BLaER1 (cell line): Measurements from ENCODE around the gene IRF6.

Experiments used
- H3K27ac ChIP-seq: shearing (Covaris generic); formaldehyde crosslinking; 2 replicates; pipeline ENCODE4 v1.8.1; 2022
- H3K27me3 ChIP-seq: shearing (Covaris generic); formaldehyde crosslinking; 2 replicates; pipeline ENCODE4 v1.8.1; 2022
- H3K36me3 ChIP-seq: shearing (Covaris generic); formaldehyde crosslinking; 2 replicates; pipeline ENCODE4 v1.8.1; 2022
- H3K4me1 ChIP-seq: shearing (Covaris generic); formaldehyde crosslinking; 2 replicates; pipeline ENCODE4 v1.8.1; 2022
- H3K4me2 ChIP-seq: shearing (Covaris generic); formaldehyde crosslinking; 2 replicates; pipeline ENCODE4 v1.8.1; 2022
- H3K4me3 ChIP-seq: shearing (Covaris generic); formaldehyde crosslinking; 2 replicates; pipeline ENCODE4 v1.8.1; 2022
- H3K9ac ChIP-seq: shearing (Covaris generic); formaldehyde crosslinking; 2 replicates; pipeline ENCODE4 v1.8.1; 2022
- H3K9me3 ChIP-seq: shearing (Covaris generic); formaldehyde crosslinking; 2 replicates; pipeline ENCODE4 v1.8.1; 2022
- H4K20me1 ChIP-seq: shearing (Covaris generic); formaldehyde crosslinking; 2 replicates; pipeline ENCODE4 v1.8.1; 2022
- Cebpa-rat ChIP-seq: shearing (Covaris generic); IDR thresholded peaks from 2 replicates; pipeline ENCODE4 v1.8.1; 2022

IRF6 gene

DNA sequence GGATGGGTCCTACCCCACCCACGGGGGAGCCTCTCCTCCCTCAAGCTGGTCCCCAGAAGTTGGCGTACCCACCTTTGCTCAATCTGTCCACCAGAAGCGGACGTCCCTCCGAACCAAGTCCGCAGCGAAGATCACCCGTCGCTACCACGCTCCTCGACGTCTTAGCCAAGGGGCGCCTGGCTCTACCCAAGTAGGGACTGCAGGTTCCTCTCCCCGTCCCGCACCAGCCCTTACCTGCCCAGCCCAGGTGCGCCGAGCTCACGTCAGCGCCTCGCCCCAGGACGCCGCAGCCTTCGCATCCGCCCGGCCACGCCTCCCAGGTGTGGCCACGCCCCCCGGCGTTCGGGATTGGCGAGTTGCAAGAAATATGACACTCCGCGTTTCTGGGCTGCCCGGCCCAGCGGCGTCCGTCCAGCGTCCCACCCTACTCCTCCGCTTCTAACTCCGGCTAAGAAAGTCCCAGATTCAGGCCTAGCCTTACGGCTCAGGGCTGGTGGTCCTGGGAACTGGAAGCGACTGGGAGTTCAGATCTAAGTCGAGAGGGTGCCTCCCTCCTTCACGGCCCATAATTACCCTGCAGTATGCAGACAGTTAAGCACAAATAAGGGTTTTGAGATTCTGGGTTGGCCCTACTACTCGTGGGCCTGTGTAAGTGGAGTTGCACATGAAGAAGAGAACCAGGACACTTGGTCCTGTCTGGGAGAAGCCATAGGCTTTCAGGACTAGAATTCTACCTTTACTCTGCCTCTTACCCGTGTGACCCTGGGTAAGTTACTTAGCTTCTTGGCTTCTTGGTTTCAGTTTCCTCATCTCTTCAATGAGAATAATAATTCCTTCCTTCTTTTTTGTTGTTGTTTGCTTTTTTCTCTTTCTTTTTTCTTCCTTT lies at the start of gene IRF6:
Gene IRF6 (minus strand): TSS at position 268 of the 886 bp plus-strand sequence. CDS start 4,729 bp downstream, outside the sequence.
- H3K4me2 ChIP-seq, result no peak within 1 kb of the TSS
- H3K27ac ChIP-seq, result no peak within 1 kb of the TSS
- no peaks in the 10 kb centered on the region for H3K27me3 ChIP-seq
- no peaks in the 10 kb centered on the region for H3K36me3 ChIP-seq
- H3K4me3 ChIP-seq, result no peak within 1 kb of the TSS
- no peak for TF ChIP-seq Cebpa-rat
- H3K4me1 ChIP-seq, result no peaks in the 10 kb centered on the region
- no peak within 1 kb of the TSS for H3K9ac ChIP-seq
- H4K20me1 ChIP-seq, result no peaks in the 10 kb centered on the region
- H3K9me3 ChIP-seq, result no peaks in the 10 kb centered on the region

DNA sequence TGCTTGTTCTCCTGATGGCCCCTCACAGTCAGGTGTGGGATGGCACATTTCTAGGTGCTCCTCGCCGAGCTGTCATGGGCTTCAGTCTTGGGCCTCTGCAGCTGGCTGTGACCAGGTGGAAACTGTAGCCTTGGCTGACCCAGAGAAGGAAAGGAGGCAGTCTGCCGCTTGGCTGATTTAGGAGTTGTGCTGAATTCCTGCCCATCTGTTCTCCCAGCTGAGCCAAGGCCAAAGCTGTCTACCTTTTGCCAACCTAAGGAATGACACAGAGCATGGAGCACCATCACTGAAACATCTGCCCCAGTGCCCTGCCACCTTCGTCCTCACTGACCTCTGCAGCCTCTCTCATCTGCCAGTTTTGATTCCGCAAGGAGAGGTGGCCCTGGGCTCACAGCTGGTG lies 49.7 kb upstream of the IRF6 start:
- Histone ChIP-seq H3K27me3 (no peaks in the 10 kb centered on the region), H3K4me2 (peak overlapping the region; percentile 38), H4K20me1 (no peaks in the 10 kb centered on the region), H3K4me1 (peaks cover 40% of the 10 kb centered on the region), H3K9ac (no peak overlapping the region), H3K9me3 (peaks cover 13% of the 10 kb centered on the region), H3K27ac (no peak overlapping the region), H3K4me3 (no peak overlapping the region), H3K36me3 (peaks cover 50% of the 10 kb centered on the region)
- no peak for TF ChIP-seq Cebpa-rat

DNA sequence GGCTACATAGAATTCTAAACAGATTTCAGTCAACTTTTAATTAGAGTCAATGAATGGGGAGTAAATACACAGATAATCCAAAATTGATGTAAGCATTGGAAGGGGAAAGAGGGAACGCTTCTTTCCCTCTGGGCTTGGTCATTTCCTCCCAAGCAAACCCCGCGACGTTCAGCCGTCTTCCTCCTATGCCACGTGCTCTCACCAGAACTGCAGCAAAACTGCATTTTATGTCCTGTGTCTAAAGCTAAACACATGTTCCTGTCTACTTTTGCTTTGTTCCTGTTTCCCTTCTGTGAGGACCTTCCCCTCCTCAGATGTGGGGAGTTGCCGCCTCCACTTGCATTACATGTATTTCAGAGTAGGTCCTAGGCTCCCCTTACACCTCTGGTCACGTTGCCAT lies 49.1 kb upstream of the IRF6 start:
- Histone ChIP-seq H4K20me1 (no peaks in the 10 kb centered on the region), H3K27ac (0 out of 2 replicates have a peak overlapping the region, but pooled peaks have one; percentile 19), H3K9ac (no peak overlapping the region), H3K9me3 (peaks cover 13% of the 10 kb centered on the region), H3K4me2 (peak overlapping the region; percentile 38), H3K4me1 (peaks cover 46% of the 10 kb centered on the region), H3K4me3 (no peak overlapping the region), H3K27me3 (no peaks in the 10 kb centered on the region), H3K36me3 (peaks cover 50% of the 10 kb centered on the region)
- TF ChIP-seq Cebpa-rat, result no peak

DNA sequence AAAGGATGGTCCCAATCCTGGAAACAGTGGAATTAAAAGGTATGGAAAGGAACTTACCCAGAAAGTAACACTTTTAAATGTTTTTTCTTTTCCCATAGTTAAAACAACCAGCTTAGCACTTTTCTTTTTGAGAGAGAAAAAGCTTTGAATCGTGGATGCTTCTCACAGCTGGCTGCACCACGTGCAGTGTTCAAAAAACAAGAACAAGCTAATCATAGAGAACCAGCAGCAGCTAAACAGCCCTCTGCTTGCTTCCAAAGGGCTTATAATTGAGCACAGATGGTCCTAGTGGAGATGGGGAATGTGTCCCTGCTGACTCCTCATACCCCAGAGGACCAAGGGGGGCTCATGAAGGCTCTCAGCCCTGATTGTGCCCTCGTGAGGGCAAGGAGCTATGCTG lies 48.3 kb upstream of the IRF6 start:
- Histone ChIP-seq H3K27ac (0 out of 2 replicates have a peak overlapping the region, but pooled peaks have one; percentile 19), H3K4me3 (no peak overlapping the region), H3K36me3 (peaks cover 52% of the 10 kb centered on the region), H3K9ac (no peak overlapping the region), H3K9me3 (peaks cover 13% of the 10 kb centered on the region), H4K20me1 (no peaks in the 10 kb centered on the region), H3K4me2 (peak overlapping the region; percentile 38), H3K4me1 (peaks cover 54% of the 10 kb centered on the region), H3K27me3 (no peaks in the 10 kb centered on the region)
- TF ChIP-seq Cebpa-rat, result no peak

DNA sequence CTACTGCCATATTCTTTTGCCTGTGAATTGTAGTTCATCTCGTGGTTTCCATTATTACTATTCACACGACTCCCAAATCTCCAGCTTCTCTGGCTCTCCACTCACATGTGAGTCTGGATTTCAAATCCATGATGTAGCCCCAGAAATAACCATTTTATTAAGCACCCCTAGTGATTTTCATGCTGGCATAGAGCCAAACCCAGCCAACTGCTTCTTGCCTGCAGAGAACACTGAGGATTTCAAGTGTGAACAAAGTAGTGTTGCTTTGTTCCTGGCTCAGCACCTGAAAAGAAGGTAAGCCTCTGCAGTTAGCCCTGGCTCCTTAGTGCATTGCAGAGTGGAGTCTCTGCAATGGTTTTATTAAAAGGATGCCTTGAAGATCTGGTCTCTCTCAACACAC lies 47.7 kb upstream of the IRF6 start:
- Histone ChIP-seq H3K9ac (no peak overlapping the region), H3K27me3 (no peaks in the 10 kb centered on the region), H3K36me3 (peaks cover 57% of the 10 kb centered on the region), H3K9me3 (peaks cover 10% of the 10 kb centered on the region), H3K4me1 (peaks cover 59% of the 10 kb centered on the region), H3K27ac (no peak overlapping the region), H3K4me3 (no peak overlapping the region), H3K4me2 (peak overlapping the region; percentile 38; the same call in 1 of the 2 replicates), H4K20me1 (no peaks in the 10 kb centered on the region)
- TF ChIP-seq Cebpa-rat, result no peak

DNA sequence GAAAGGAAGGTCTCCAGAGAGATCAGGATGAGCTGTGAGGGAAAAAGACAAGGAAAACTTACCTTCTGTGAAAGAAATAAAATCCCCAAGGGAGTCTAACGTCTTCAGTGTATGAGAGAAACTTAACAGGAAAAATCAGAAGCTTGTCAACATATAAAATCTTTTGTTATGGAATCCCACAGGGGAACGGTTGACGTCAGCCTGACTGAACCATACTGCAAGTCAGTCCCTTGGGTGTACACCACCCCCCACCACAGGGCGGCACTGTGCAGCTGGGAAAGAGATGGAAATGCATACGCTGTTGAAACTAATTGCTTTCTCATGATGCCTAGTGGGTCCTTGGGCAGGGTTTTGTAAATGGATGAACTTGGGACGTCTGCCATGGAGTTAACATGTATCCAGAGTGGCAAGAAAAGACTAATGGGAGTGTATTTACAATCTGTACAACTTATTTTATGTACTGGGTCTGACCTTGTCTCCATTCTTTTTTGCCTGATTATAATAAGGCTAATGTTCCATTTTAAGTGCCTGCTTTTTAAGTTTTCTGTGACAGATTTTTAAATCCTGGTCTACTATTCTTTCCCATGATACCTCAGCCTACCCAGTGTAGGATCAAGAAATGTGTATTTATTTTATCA lies 44.5 kb upstream of the IRF6 start:
- Histone ChIP-seq H3K4me3 (no peak overlapping the region), H3K27me3 (no peaks in the 10 kb centered on the region), H3K4me1 (peaks cover 82% of the 10 kb centered on the region), H3K9ac (peak overlapping the region; percentile 32; the same call in 1 of the 2 replicates), H3K9me3 (no peaks in the 10 kb centered on the region), H3K4me2 (peak overlapping the region; percentile 76), H3K36me3 (peaks cover 72% of the 10 kb centered on the region), H4K20me1 (no peaks in the 10 kb centered on the region), H3K27ac (peak overlapping the region; percentile 80)
- no peak for TF ChIP-seq Cebpa-rat

DNA sequence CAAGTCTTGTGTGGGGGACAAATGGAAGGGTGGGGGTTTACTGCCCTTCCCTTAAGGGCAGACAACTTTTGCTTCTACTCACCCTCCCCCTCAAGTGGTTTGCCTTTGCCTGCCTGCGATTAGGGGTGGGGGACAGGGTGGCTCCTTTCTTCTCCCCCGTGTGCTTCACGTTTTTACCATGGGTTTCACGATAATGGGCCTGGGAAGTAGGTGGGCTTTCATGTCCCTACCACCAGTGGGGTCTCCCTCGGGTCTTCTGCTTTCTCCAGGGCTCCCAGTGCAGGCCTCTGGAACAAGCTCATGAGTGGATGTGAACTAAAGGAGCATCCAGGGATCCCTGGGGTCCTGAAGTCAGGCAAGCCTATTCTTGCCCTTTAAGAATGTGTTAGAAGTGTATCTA lies 43.4 kb upstream of the IRF6 start:
- TF ChIP-seq Cebpa-rat, result no peak
- Histone ChIP-seq H3K36me3 (peaks cover 79% of the 10 kb centered on the region), H3K9ac (peak overlapping the region; percentile 32; the same call in 1 of the 2 replicates), H4K20me1 (no peaks in the 10 kb centered on the region), H3K4me1 (peaks cover 73% of the 10 kb centered on the region), H3K27ac (peak overlapping the region; percentile 80), H3K9me3 (no peaks in the 10 kb centered on the region), H3K4me2 (peak overlapping the region; percentile 76), H3K27me3 (no peaks in the 10 kb centered on the region), H3K4me3 (no peak overlapping the region)

DNA sequence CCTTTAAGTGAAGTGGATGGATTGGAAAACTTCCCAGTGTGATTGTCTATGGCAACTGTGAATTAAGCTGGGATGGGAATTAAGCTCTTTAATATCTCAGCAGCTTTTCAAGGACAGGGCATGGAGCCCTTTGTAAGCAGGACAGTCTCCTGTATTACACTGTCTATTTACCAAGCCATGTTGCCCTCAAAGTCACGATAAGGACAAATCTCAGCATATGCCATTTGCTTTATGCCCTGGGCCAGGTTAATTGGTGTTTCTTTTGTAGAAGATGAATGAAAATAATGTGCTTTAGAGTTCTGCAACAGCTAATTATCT lies 39.4 kb upstream of the IRF6 start:
- no peaks in the 10 kb centered on the region for H3K27me3 ChIP-seq
- H3K4me3 ChIP-seq, result no peak overlapping the region
- peaks cover 85% of the 10 kb centered on the region for H3K36me3 ChIP-seq
- no peak for TF ChIP-seq Cebpa-rat
- H3K4me2 ChIP-seq, result no peak overlapping the region
- no peak overlapping the region for H3K9ac ChIP-seq
- no peaks in the 10 kb centered on the region for H4K20me1 ChIP-seq
- H3K27ac ChIP-seq, result no peak overlapping the region
- no peaks in the 10 kb centered on the region for H3K9me3 ChIP-seq
- H3K4me1 ChIP-seq, result peaks cover 47% of the 10 kb centered on the region

DNA sequence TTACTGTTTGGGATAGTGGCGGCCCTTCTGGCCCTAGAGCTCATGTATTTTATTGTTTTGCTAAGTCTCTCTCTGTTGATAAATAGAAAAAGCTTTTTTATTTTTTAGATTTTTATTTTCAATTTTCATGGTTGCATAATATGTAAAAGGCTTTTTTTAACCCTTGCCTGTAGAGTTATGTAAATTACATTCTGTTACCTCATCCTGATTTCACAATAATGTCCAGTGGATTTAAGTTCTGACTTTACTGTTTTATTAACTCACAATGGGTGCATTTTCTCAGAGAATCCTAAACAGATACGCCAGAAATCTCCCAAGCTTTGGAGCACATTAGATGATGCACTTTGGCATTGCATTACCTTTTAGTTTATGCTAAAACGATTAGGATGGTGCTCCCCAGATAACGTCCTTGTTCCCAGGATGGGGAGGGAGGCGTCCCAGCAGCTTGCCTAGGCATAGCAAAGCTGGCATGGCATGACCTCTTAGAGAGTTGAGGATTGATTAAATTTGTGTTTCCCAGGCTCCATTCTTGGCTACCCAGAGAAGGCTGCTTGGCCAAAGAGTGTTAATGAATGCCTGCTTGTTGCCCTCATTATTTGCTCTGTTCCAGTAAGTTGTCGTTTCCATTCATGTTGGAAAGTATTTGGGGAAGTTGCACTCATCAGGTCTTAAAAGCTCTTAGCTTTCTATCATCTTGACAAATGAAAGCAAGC lies 38.9 kb upstream of the IRF6 start:
- peaks cover 42% of the 10 kb centered on the region for H3K4me1 ChIP-seq
- peaks cover 90% of the 10 kb centered on the region for H3K36me3 ChIP-seq
- no peaks in the 10 kb centered on the region for H4K20me1 ChIP-seq
- no peak overlapping the region for H3K27ac ChIP-seq
- H3K9ac ChIP-seq, result no peak overlapping the region
- no peak for TF ChIP-seq Cebpa-rat
- no peak overlapping the region for H3K4me3 ChIP-seq
- H3K27me3 ChIP-seq, result no peaks in the 10 kb centered on the region
- no peak overlapping the region for H3K4me2 ChIP-seq
- no peaks in the 10 kb centered on the region for H3K9me3 ChIP-seq
